ENCODE data around the gene HEATR5A.

- no peak for TF ChIP-seq POLR2A (IDR thresholded peaks at IDR 0.05; ENCODE audit: low read depth, low read length)
- no peak for TF ChIP-seq POLR2AphosphoS5 (IDR thresholded peaks at IDR 0.05; ENCODE audit: low read depth, low read length)
These were observed 125.5 kb downstream of the HEATR5A start for GRCh38 chr14:31294746-31295405.
